Measurements from ENCODE around the gene HIVEP3.

DNA sequence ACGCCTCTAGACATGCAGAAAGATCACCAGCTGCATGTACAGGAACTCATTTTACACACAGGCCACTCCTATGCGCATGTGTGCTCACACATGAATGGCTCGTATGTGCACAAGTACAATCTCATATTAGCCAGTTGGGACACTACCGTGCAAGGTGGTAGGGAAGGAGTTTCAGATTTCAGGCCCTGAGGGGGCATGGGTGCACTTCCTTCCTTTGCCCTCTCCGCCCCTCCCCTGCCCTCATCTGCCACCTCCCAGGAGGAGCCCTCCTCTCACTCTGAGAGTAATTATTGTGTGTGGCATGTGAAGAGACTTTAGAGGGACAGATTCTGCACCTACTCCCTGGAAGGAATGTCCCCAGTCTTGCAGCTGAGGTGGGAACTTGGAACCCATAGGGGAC is 449.0 kb downstream of the HIVEP3 start:
- no peak for TF ChIP-seq AFF4 (CRISPR knock-in tag; IDR thresholded peaks at IDR 0.05; ENCODE audit: borderline replicate concordance)
- no peak for TF ChIP-seq JUN (CRISPR knock-in tag; IDR thresholded peaks at IDR 0.05)
- TF ChIP-seq CTCF (IDR thresholded peaks at IDR 0.05), result no peak
- no peak for TF ChIP-seq PREB (CRISPR knock-in tag; IDR thresholded peaks at IDR 0.05; ENCODE audit: borderline replicate concordance)
- TF ChIP-seq, protein P1, sequence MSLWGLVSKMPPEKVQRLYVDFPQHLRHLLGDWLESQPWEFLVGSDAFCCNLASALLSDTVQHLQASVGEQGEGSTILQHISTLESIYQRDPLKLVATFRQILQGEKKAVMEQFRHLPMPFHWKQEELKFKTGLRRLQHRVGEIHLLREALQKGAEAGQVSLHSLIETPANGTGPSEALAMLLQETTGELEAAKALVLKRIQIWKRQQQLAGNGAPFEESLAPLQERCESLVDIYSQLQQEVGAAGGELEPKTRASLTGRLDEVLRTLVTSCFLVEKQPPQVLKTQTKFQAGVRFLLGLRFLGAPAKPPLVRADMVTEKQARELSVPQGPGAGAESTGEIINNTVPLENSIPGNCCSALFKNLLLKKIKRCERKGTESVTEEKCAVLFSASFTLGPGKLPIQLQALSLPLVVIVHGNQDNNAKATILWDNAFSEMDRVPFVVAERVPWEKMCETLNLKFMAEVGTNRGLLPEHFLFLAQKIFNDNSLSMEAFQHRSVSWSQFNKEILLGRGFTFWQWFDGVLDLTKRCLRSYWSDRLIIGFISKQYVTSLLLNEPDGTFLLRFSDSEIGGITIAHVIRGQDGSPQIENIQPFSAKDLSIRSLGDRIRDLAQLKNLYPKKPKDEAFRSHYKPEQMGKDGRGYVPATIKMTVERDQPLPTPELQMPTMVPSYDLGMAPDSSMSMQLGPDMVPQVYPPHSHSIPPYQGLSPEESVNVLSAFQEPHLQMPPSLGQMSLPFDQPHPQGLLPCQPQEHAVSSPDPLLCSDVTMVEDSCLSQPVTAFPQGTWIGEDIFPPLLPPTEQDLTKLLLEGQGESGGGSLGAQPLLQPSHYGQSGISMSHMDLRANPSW (CRISPR knock-in tag; conservative IDR thresholded peaks at IDR 0.05; ENCODE audit: low read depth), result no peak
- TF ChIP-seq ELF4 (CRISPR knock-in tag; IDR thresholded peaks at IDR 0.05; ENCODE audit: low read depth), result no peak
- TF ChIP-seq, protein P2, sequence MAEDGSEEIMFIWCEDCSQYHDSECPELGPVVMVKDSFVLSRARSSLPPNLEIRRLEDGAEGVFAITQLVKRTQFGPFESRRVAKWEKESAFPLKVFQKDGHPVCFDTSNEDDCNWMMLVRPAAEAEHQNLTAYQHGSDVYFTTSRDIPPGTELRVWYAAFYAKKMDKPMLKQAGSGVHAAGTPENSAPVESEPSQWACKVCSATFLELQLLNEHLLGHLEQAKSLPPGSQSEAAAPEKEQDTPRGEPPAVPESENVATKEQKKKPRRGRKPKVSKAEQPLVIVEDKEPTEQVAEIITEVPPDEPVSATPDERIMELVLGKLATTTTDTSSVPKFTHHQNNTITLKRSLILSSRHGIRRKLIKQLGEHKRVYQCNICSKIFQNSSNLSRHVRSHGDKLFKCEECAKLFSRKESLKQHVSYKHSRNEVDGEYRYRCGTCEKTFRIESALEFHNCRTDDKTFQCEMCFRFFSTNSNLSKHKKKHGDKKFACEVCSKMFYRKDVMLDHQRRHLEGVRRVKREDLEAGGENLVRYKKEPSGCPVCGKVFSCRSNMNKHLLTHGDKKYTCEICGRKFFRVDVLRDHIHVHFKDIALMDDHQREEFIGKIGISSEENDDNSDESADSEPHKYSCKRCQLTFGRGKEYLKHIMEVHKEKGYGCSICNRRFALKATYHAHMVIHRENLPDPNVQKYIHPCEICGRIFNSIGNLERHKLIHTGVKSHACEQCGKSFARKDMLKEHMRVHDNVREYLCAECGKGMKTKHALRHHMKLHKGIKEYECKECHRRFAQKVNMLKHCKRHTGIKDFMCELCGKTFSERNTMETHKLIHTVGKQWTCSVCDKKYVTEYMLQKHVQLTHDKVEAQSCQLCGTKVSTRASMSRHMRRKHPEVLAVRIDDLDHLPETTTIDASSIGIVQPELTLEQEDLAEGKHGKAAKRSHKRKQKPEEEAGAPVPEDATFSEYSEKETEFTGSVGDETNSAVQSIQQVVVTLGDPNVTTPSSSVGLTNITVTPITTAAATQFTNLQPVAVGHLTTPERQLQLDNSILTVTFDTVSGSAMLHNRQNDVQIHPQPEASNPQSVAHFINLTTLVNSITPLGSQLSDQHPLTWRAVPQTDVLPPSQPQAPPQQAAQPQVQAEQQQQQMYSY (CRISPR knock-in tag; IDR thresholded peaks at IDR 0.05), result no peak
- TF ChIP-seq, protein P3, sequence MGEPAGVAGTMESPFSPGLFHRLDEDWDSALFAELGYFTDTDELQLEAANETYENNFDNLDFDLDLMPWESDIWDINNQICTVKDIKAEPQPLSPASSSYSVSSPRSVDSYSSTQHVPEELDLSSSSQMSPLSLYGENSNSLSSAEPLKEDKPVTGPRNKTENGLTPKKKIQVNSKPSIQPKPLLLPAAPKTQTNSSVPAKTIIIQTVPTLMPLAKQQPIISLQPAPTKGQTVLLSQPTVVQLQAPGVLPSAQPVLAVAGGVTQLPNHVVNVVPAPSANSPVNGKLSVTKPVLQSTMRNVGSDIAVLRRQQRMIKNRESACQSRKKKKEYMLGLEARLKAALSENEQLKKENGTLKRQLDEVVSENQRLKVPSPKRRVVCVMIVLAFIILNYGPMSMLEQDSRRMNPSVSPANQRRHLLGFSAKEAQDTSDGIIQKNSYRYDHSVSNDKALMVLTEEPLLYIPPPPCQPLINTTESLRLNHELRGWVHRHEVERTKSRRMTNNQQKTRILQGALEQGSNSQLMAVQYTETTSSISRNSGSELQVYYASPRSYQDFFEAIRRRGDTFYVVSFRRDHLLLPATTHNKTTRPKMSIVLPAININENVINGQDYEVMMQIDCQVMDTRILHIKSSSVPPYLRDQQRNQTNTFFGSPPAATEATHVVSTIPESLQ (CRISPR knock-in tag; IDR thresholded peaks at IDR 0.05), result no peak
- TF ChIP-seq FOXJ3 (CRISPR knock-in tag; IDR thresholded peaks at IDR 0.05; ENCODE audit: borderline replicate concordance), result no peak
- TF ChIP-seq, protein P4, sequence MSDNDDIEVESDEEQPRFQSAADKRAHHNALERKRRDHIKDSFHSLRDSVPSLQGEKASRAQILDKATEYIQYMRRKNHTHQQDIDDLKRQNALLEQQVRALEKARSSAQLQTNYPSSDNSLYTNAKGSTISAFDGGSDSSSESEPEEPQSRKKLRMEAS (CRISPR knock-in tag; IDR thresholded peaks at IDR 0.05), result no peak
- TF ChIP-seq, protein P5, sequence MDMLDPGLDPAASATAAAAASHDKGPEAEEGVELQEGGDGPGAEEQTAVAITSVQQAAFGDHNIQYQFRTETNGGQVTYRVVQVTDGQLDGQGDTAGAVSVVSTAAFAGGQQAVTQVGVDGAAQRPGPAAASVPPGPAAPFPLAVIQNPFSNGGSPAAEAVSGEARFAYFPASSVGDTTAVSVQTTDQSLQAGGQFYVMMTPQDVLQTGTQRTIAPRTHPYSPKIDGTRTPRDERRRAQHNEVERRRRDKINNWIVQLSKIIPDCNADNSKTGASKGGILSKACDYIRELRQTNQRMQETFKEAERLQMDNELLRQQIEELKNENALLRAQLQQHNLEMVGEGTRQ (CRISPR knock-in tag; IDR thresholded peaks at IDR 0.05), result no peak
- no peak for TF ChIP-seq CBFB (CRISPR knock-in tag; IDR thresholded peaks at IDR 0.05; ENCODE audit: low read depth)

Data from WTC11 (cell line).